ENCODE data around the gene ZNF710.

DNA sequence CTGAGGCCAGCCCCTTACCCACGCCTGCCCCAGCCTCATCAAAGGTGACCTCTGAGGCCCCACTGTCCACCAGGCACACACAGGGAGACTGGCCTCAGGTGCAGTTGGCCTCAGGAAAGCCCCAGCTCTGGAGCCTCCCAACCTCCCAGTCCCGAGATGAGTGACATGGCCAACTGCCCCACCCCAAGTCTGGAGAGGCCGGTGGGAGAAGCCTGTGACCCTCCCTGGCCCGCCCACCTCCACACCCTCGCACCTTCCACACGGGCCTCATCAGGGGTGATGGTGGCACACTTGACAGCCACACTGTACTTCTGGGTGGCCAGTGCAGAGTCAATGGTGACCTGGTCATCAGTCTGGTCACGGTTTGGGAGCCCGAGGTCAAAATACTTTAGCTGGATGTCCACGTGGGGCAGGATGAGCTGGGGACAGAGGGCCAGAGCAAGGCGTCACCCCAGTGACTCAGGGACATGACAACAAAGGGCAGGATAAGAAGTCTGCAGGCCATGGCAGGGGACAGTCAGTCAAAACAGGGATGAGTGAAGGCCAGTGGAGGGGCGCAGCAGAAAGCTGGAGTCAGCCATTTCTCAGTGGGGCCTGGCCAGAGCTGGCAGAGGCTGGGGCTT is 89.2 kb downstream of the ZNF710 start:
- TF ChIP-seq, protein P1, sequence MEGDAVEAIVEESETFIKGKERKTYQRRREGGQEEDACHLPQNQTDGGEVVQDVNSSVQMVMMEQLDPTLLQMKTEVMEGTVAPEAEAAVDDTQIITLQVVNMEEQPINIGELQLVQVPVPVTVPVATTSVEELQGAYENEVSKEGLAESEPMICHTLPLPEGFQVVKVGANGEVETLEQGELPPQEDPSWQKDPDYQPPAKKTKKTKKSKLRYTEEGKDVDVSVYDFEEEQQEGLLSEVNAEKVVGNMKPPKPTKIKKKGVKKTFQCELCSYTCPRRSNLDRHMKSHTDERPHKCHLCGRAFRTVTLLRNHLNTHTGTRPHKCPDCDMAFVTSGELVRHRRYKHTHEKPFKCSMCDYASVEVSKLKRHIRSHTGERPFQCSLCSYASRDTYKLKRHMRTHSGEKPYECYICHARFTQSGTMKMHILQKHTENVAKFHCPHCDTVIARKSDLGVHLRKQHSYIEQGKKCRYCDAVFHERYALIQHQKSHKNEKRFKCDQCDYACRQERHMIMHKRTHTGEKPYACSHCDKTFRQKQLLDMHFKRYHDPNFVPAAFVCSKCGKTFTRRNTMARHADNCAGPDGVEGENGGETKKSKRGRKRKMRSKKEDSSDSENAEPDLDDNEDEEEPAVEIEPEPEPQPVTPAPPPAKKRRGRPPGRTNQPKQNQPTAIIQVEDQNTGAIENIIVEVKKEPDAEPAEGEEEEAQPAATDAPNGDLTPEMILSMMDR (IDR thresholded peaks at IDR 0.05): no peak
- TF ChIP-seq POLR2A (IDR thresholded peaks at IDR 0.05) (no peak), POLR2AphosphoS5 (IDR thresholded peaks at IDR 0.05; ENCODE audit: insufficient read depth in 1 of 2, low read depth in 1 of 2) (no peak)
